K562 (cell line): ENCODE measurements around the gene BTBD2. TPM values are rescaled to one million over a fixed set of nuclear protein-coding genes. Genes with fewer than 3 reads are reported as not detected.

Source experiments
- CGGBP1 ChIP-seq: fragments of 250-450 bp; sonication (Bioruptor Pico); IDR thresholded peaks from 2 replicates; pipeline ENCODE4 v1.9.0; 2021; ENCODE audit warnings: mild to moderate bottlenecking
- CHD4 ChIP-seq: fragments of 200-600 bp; sonication (generic); IDR thresholded peaks from 3 replicates; pipeline ENCODE4 v1.6.1; 2012; ENCODE audit warnings: low read depth, mild to moderate bottlenecking, mixed read lengths, low read length, inconsistent platforms; ENCODE audit not compliant: insufficient read depth, insufficient replicate concordance, poor library complexity, severe bottlenecking
- CREB1 ChIP-seq, 2 experiments: sonication (generic) in 1 of 2; formaldehyde crosslinking in 1 of 2; IDR thresholded peaks; 2 replicates each; pipeline versions ENCODE4 v1.6.1 to v1.8.0; 2012 to 2022; ENCODE audit warnings: inconsistent platforms in 1 of 2, mild to moderate bottlenecking in 1 of 2, missing genetic modification reagents in 1 of 2, moderate library complexity in 1 of 2
- EP300 ChIP-seq: IDR thresholded peaks from 2 replicates; pipeline ENCODE4 v1.6.1; 2012; ENCODE audit warnings: low read length, improper control_type of control experiment
- FOSL1 ChIP-seq: fragments of 200-800 bp; sonication (Bioruptor generic); conservative IDR thresholded peaks from 2 replicates; pipeline ENCODE4 v1.6.1; 2016; ENCODE audit warnings: missing genetic modification characterization, missing compliant biosample characterization
- HDAC3 ChIP-seq: fragments of 450-650 bp; IDR thresholded peaks from 2 replicates; pipeline ENCODE4 v1.6.1; 2018; ENCODE audit warnings: borderline replicate concordance, mild to moderate bottlenecking, moderate library complexity; ENCODE audit not compliant: partially characterized antibody
- HMG20A ChIP-seq: fragments of 450-650 bp; formaldehyde crosslinking; conservative IDR thresholded peaks from 2 replicates; pipeline ENCODE4 v1.4.0; 2020; ENCODE audit warnings: mild to moderate bottlenecking, mixed read lengths
- HNRNPUL1 ChIP-seq: fragments of 200-400 bp; formaldehyde crosslinking; IDR thresholded peaks from 2 replicates; pipeline ENCODE4 v1.6.1; 2017; ENCODE audit warnings: low read length
- KDM5B ChIP-seq: fragments of 200-600 bp; sonication (generic); IDR thresholded peaks from 2 replicates; pipeline ENCODE4 v1.6.1; 2012; ENCODE audit warnings: low read depth, mild to moderate bottlenecking, moderate library complexity, low read length, control low read depth, inconsistent platforms; ENCODE audit not compliant: insufficient replicate concordance
- MBD1 ChIP-seq: fragments of 250-450 bp; sonication (Bioruptor Pico); IDR thresholded peaks from 2 replicates; pipeline ENCODE4 v1.8.0; 2022; ENCODE audit warnings: inconsistent platforms
- NCOA1 ChIP-seq: fragments of 450-650 bp; IDR thresholded peaks from 2 replicates; pipeline ENCODE4 v1.6.1; 2016; ENCODE audit warnings: low read depth
- NCOA6 ChIP-seq: fragments of 450-650 bp; IDR thresholded peaks from 2 replicates; pipeline ENCODE4 v1.6.1; 2017; ENCODE audit warnings: mild to moderate bottlenecking
- NR1H2 ChIP-seq: sonication (generic); formaldehyde crosslinking; IDR thresholded peaks from 2 replicates; pipeline ENCODE4 v1.4.0; 2020; ENCODE audit warnings: mild to moderate bottlenecking, missing genetic modification reagents
- NR2C1 ChIP-seq, 2 experiments: fragments of 450-650 bp; IDR thresholded peaks; 2 replicates each; pipeline ENCODE4 v1.6.1; 2017; ENCODE audit warnings: mild to moderate bottlenecking in 2 of 2, antibody characterized with exemption in 1 of 2, inconsistent platforms in 1 of 2, missing compliant biosample characterization in 1 of 2, missing genetic modification characterization in 1 of 2
- RFX5 ChIP-seq: IDR thresholded peaks from 2 replicates; pipeline ENCODE4 v1.6.1; 2011; ENCODE audit warnings: low read depth, mild to moderate bottlenecking, improper control_type of control experiment, low read length
- SIX5 ChIP-seq, 2 experiments: IDR thresholded peaks; 2 replicates each; pipeline ENCODE4 v1.6.1; 2011; ENCODE audit warnings: low read length in 2 of 2, borderline replicate concordance in 1 of 2, low read depth in 1 of 2, mild to moderate bottlenecking in 1 of 2, moderate library complexity in 1 of 2; ENCODE audit not compliant: insufficient read depth in 1 of 2
- SREBF1 ChIP-seq: fragments of 150-350 bp; IDR thresholded peaks from 2 replicates; pipeline ENCODE4 v1.6.1; 2014; ENCODE audit warnings: antibody characterized with exemption, low read depth, low read length, borderline replicate concordance
- TRIM25 ChIP-seq: fragments of 450-650 bp; IDR thresholded peaks from 2 replicates; pipeline ENCODE4 v1.7.0; 2016; ENCODE audit warnings: borderline replicate concordance
- ZNF280B ChIP-seq: fragments of 250-450 bp; sonication (Bioruptor Pico); IDR thresholded peaks from 2 replicates; pipeline ENCODE4 v1.5.1; 2021; ENCODE audit warnings: mild to moderate bottlenecking
- ZNF347 ChIP-seq: fragments of 450-650 bp; formaldehyde crosslinking; IDR thresholded peaks from 2 replicates; pipeline ENCODE4 v1.4.0; 2020; ENCODE audit warnings: low read depth, mild to moderate bottlenecking, moderate library complexity
- ZNF780A ChIP-seq: fragments of 250-450 bp; sonication (Bioruptor Pico); IDR thresholded peaks from 2 replicates; pipeline ENCODE4 v1.5.0; 2021; ENCODE audit warnings: mild to moderate bottlenecking
- polyA plus RNA-seq, 8 experiments: library from polyadenylated mRNA; depleted of rRNA in 4 of 8; stranded (reverse) in 5 of 8; unstranded in 3 of 8; fragments of >200 nt; fragmentation: Nextera tagmentation in 2 of 8; fragmentation: Illumina TruSeq in 1 of 8; extraction: Ambion mirVana in 2 of 8; extraction: Trizol in 1 of 8; gene quantifications; 2 replicates each; pipeline versions ENCODE4 v1.2.1 to v1.2.3, GENCODE V29; 2011 to 2014; ENCODE audit warnings: inconsistent platforms in 1 of 8, missing spikeins in 1 of 8
- total RNA-seq, 7 experiments: library from RNA; depleted of rRNA in 6 of 7; stranded (reverse); fragments of >200 nt in 6 of 7; fragmentation: Illumina TruSeq in 2 of 7; extraction: Trizol in 2 of 7; gene quantifications; 2 replicates each; pipeline versions ENCODE4 v1.2.1 to v1.2.3, GENCODE V29; 2011 to 2021; ENCODE audit warnings: low replicate concordance in 1 of 7

The BTBD2 gene
- total and polyA plus RNA-seq, 9 of the 15 experiments (the other 6 are each of a cell fraction or from before 2014, with no cell fraction given), result 0.10 to 15.6 (median 6.9) TPM

GRCh38 chr19:2061495-2062388, 46.2 kb upstream of the BTBD2 start (continued):
- TF ChIP-seq EP300 (peak; percentile 6; the same call in 1 of the 2 replicates), CGGBP1 (no peak), HNRNPUL1 (no peak), NR2C1 (IDR thresholded peaks at IDR 0.05) (0 out of 2 replicates have a peak, but pooled peaks have one; percentile 14), NR2C1 (tag; IDR thresholded peaks at IDR 0.05) (peak; percentile 52), CREB1 (IDR thresholded peaks at IDR 0.05) (no peak; the same call in none of the 2 replicates), CREB1 (CRISPR knock-in tag; IDR thresholded peaks at IDR 0.05) (peak; percentile 74; the same call in 1 of the 2 replicates), KDM5B (peak; percentile 76), RFX5 (peak; percentile 48; the same call in 1 of the 2 replicates), TRIM25 (no peak), HMG20A (CRISPR knock-in tag) (no peak), ZNF780A (no peak), CHD4 (no peak), SREBF1 (no peak), NCOA1 (no peak), MBD1 (no peak), FOSL1 (0 out of 2 replicates have a peak, but pooled peaks have one; percentile 7), NCOA6 (no peak), NR1H2 (CRISPR knock-in tag) (no peak), SIX5 (IDR thresholded peaks at IDR 0.05; ENCODE audit: borderline replicate concordance in 1 of 2, insufficient read depth in 1 of 2, low read depth in 1 of 2, low read length in 2 of 2) (no peak), ZNF280B (CRISPR knock-in tag) (no peak), ZNF347 (CRISPR knock-in tag) (no peak), HDAC3 (no peak)
